A673 (cell line): ENCODE data around the gene RGS3.

Source experiments
- EZH2 ChIP-seq: fragments of 200-600 bp; sonication (generic); IDR thresholded peaks from 2 replicates; pipeline ENCODE4 v1.6.1; 2017; ENCODE audit warnings: borderline replicate concordance, low read depth, mild to moderate bottlenecking, mixed read lengths, antibody characterized with exemption, low read length; ENCODE audit not compliant: poor library complexity, severe bottlenecking
- TF ChIP-seq, protein P1 (sequence below): fragments of 300-800, 200-600 bp; sonication (generic); conservative IDR thresholded peaks from 2 replicates; pipeline ENCODE4 v1.5.1; 2017; ENCODE audit warnings: low read depth, mild to moderate bottlenecking, antibody characterized with exemption, low read length, moderate library complexity, mixed read lengths

GRCh38 chr9:113535756-113536155 is 72.2 kb downstream of the RGS3 start:
- TF ChIP-seq, protein P1, sequence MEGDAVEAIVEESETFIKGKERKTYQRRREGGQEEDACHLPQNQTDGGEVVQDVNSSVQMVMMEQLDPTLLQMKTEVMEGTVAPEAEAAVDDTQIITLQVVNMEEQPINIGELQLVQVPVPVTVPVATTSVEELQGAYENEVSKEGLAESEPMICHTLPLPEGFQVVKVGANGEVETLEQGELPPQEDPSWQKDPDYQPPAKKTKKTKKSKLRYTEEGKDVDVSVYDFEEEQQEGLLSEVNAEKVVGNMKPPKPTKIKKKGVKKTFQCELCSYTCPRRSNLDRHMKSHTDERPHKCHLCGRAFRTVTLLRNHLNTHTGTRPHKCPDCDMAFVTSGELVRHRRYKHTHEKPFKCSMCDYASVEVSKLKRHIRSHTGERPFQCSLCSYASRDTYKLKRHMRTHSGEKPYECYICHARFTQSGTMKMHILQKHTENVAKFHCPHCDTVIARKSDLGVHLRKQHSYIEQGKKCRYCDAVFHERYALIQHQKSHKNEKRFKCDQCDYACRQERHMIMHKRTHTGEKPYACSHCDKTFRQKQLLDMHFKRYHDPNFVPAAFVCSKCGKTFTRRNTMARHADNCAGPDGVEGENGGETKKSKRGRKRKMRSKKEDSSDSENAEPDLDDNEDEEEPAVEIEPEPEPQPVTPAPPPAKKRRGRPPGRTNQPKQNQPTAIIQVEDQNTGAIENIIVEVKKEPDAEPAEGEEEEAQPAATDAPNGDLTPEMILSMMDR, result no peak
- no peak for TF ChIP-seq EZH2
